ENCODE measurements around the gene SMAD1.

The SMAD1 gene

GRCh38 chr4:145488310-145488709 lies 6.7 kb downstream of the SMAD1 start:
- H3K4me3 ChIP-seq (ENCODE audit: low read depth, low read length) = no peak overlapping the region

- no peak overlapping the region for H3K4me3 ChIP-seq (ENCODE audit: low read depth, low read length)
These were observed 7.9 kb downstream of the SMAD1 start for GRCh38 chr4:145489556-145489955.

GRCh38 chr4:145490361-145490760 lies 8.7 kb downstream of the SMAD1 start:
- no peak overlapping the region for H3K4me3 ChIP-seq (ENCODE audit: low read depth, low read length)

- no peak overlapping the region for H3K4me3 ChIP-seq (ENCODE audit: low read depth, low read length)
These were observed 9.1 kb downstream of the SMAD1 start for GRCh38 chr4:145490796-145491195.

GRCh38 chr4:145492376-145492775 lies 10.7 kb downstream of the SMAD1 start:
- no peak overlapping the region for H3K4me3 ChIP-seq (ENCODE audit: low read depth, low read length)

GRCh38 chr4:145493166-145493565 lies 11.5 kb downstream of the SMAD1 start:
- H3K4me3 ChIP-seq (ENCODE audit: low read depth, low read length) = no peak overlapping the region

- no peak overlapping the region for H3K4me3 ChIP-seq (ENCODE audit: low read depth, low read length)
These were observed 13.1 kb downstream of the SMAD1 start for GRCh38 chr4:145494666-145495270.

GRCh38 chr4:145496292-145496691 lies 14.6 kb downstream of the SMAD1 start:
- H3K4me3 ChIP-seq (ENCODE audit: low read depth, low read length) = no peak overlapping the region

- no peak overlapping the region for H3K4me3 ChIP-seq (ENCODE audit: low read depth, low read length)
These were observed 15.8 kb downstream of the SMAD1 start for GRCh38 chr4:145497199-145498149.

GRCh38 chr4:145498430-145498829 lies 16.8 kb downstream of the SMAD1 start:
- H3K4me3 ChIP-seq (ENCODE audit: low read depth, low read length) = no peak overlapping the region

- H3K4me3 ChIP-seq (ENCODE audit: low read depth, low read length) = no peak overlapping the region
These were observed 19.5 kb downstream of the SMAD1 start for GRCh38 chr4:145501051-145501660.

- no peak overlapping the region for H3K4me3 ChIP-seq (ENCODE audit: low read depth, low read length)
These were observed 21.2 kb downstream of the SMAD1 start for GRCh38 chr4:145502809-145503208.

GRCh38 chr4:145503486-145504072 lies 21.9 kb downstream of the SMAD1 start:
- no peak overlapping the region for H3K4me3 ChIP-seq (ENCODE audit: low read depth, low read length)

- H3K4me3 ChIP-seq (ENCODE audit: low read depth, low read length) = no peak overlapping the region
These were observed 24.3 kb downstream of the SMAD1 start for GRCh38 chr4:145505995-145506394.

GRCh38 chr4:145507636-145508035 lies 26.0 kb downstream of the SMAD1 start:
- no peak overlapping the region for H3K4me3 ChIP-seq (ENCODE audit: low read depth, low read length)

- H3K4me3 ChIP-seq (ENCODE audit: low read depth, low read length) = no peak overlapping the region
These were observed 30.4 kb downstream of the SMAD1 start for GRCh38 chr4:145511913-145512522.

GRCh38 chr4:145513020-145513621 lies 31.5 kb downstream of the SMAD1 start:
- H3K4me3 ChIP-seq (ENCODE audit: low read depth, low read length) = no peak overlapping the region

- no peak overlapping the region for H3K4me3 ChIP-seq (ENCODE audit: low read depth, low read length)
These were observed 38.5 kb downstream of the SMAD1 start for GRCh38 chr4:145520172-145520571.

GRCh38 chr4:145521282-145521681 lies 39.6 kb downstream of the SMAD1 start:
- H3K4me3 ChIP-seq (ENCODE audit: low read depth, low read length) = no peak overlapping the region

- no peak overlapping the region for H3K4me3 ChIP-seq (ENCODE audit: low read depth, low read length)
These were observed 41.5 kb downstream of the SMAD1 start for GRCh38 chr4:145523117-145523516.

- no peak overlapping the region for H3K4me3 ChIP-seq (ENCODE audit: low read depth, low read length)
These were observed 42.9 kb downstream of the SMAD1 start for GRCh38 chr4:145524552-145524951.
